Fibroblast of the aortic adventitia (primary cell): ENCODE measurements around the gene FSIP1. TPM values are rescaled to one million over a fixed set of nuclear protein-coding genes. Genes with fewer than 3 reads are reported as not detected.

ENCODE experiments used
- DNase-seq: peaks from one replicate; pipeline ENCODE4 v3.0.0-alpha.2; 2010; ENCODE audit warnings: low read depth
- H3K4me3 ChIP-seq: 2 replicates; pipeline ENCODE4 v1.5.1; 2011; ENCODE audit warnings: low read depth, mild to moderate bottlenecking, control low read depth, low read length, moderate library complexity
- CTCF ChIP-seq: IDR thresholded peaks from 2 replicates; pipeline ENCODE4 v1.5.1; 2011; ENCODE audit warnings: mild to moderate bottlenecking, low read length, control low read depth, inconsistent platforms; ENCODE audit not compliant: insufficient read depth
- total RNA-seq: library from RNA; depleted of rRNA; stranded (reverse); fragments of >200 nt; gene quantifications from 2 replicates; pipeline ENCODE4 v1.2.3, GENCODE V29; 2012; ENCODE audit warnings: low replicate concordance

Gene FSIP1
- total RNA-seq, 1 donor, result 4.2 TPM

DNA sequence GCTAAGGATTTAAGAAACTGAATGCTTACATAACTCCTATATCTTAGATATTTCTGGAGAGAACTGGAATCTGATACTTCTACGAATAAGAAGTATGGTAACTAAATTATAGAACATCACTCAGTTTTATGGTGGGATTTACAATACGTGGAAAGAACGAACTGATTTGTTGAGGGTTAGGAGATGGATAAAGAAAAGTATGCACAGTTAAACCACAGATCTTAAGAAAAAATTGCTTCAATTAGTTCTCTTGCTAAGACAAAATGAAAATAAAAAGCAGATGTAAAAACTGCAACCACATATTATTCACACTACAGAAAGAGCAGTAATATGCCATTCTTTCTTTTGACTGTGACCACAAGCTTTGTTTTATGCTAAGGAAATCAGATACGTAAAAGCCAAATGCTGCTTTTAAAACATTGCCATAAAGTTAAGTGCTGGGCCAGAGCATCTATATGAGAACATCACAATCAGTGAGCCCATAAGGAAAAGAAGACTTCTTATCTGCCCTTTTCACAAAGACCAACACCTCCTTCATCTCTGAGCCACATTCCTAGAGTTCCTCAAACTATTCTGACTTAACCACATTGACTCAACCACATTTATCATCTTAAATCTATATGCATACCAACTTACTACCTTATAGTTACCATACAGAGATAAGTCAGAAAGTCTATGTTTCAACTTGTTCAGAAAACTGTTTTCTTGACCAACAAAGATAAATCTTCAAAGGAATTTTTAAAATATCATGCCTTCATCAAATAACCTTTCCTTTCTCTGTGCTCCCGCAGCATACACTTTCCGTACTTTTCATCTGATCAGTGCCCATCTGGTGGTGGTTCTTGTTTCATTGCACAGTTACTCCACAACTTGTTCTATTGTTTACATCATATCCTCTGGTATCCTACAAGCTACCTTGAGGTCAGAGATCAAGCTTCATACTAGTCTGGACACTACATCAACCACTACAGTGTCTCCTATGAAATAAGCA lies 61.7 kb downstream of the FSIP1 start:
- peak; percentile 92 for DNase-seq
- no peak for TF ChIP-seq CTCF
- H3K4me3 ChIP-seq, result no peak overlapping the region

DNA sequence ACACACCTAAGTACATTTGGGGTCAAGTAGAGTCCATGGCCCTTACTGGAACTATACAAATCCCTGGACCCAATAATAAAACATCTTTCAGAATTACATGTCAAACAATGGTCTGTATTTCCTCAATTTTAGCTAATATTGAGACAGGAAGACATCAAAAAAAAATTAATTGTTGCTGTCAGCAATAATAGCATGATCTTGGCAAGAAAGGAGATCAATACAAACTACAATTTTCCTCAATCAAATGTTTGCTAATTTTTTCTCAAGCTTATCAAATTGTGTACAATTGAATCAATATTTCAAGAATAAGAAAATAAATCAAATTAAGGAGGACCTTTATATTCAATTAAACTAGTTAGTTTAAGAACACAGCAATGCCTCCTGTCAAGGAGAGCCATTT lies 62.6 kb downstream of the FSIP1 start:
- TF ChIP-seq CTCF, result no peak
- no peak for DNase-seq
- H3K4me3 ChIP-seq, result no peak overlapping the region

- TF ChIP-seq CTCF, result no peak
- DNase-seq, result no peak
Measured at GRCh38 chr15:39719109-39719508, 63.5 kb downstream of the FSIP1 start.

GRCh38 chr15:39717134-39717533 lies 65.5 kb downstream of the FSIP1 start:
- TF ChIP-seq CTCF, result no peak
- no peak for DNase-seq

More at GRCh38 chr15:39719109-39719508, 63.5 kb downstream of the FSIP1 start:
- H3K4me3 ChIP-seq, result no peak overlapping the region

GRCh38 chr15:39714251-39714650 lies 68.4 kb downstream of the FSIP1 start:
- no peak for DNase-seq
- TF ChIP-seq CTCF, result no peak

More at GRCh38 chr15:39717134-39717533, 65.5 kb downstream of the FSIP1 start:
- no peak overlapping the region for H3K4me3 ChIP-seq

DNA sequence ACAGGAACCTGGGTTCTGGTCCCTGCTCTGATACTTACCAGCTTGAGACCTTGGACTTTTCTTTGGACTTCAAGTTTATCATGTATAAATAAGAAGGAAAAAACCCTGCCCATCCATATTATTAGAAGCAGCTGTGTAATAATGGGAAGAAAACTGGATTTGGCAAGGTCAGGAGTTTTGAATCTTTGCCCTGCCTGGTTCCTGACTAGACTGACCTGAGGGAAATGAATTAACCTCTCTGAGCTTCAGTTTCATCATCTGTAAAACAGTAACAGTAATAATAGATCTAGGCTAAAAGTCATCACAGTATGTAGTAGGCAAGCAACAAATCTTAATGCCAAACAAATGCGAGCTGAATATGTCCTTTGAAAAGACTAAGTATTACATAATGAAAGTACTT lies 68.8 kb downstream of the FSIP1 start:
- TF ChIP-seq CTCF, result no peak
- no peak overlapping the region for H3K4me3 ChIP-seq
- peak; percentile 68 for DNase-seq

More at GRCh38 chr15:39714251-39714650, 68.4 kb downstream of the FSIP1 start:
- H3K4me3 ChIP-seq, result no peak overlapping the region
